Fibroblast of lung (primary cell): ENCODE results near the gene SKIC8. TPM values are rescaled to one million over a fixed set of nuclear protein-coding genes. Genes with fewer than 3 reads are reported as not detected.

ENCODE experiments used
- DNase-seq, 2 donors: peaks; one replicate each; pipeline versions ENCODE4 v3.0.0 to v3.0.0-alpha.2; 2010; ENCODE audit warnings: low read depth in 2 of 2
- H2AFZ ChIP-seq: 2 replicates; pipeline ENCODE4 v1.5.1; 2012; ENCODE audit warnings: low read length, control low read depth, inconsistent platforms
- H3K27ac ChIP-seq: 2 replicates; pipeline ENCODE4 v1.5.1; 2011; ENCODE audit warnings: low read length, control low read depth; ENCODE audit not compliant: insufficient read depth
- H3K27me3 ChIP-seq: 2 replicates; pipeline ENCODE4 v1.5.1; 2011; ENCODE audit warnings: mild to moderate bottlenecking, low read length; ENCODE audit not compliant: control insufficient read depth, insufficient read depth
- H3K36me3 ChIP-seq: 2 replicates; pipeline ENCODE4 v1.5.1; 2011; ENCODE audit warnings: low read length; ENCODE audit not compliant: control insufficient read depth, insufficient read depth
- H3K4me1 ChIP-seq: 2 replicates; pipeline ENCODE4 v1.5.1; 2011; ENCODE audit warnings: low read length; ENCODE audit not compliant: control insufficient read depth, insufficient read depth; ENCODE audit errors: extremely low read depth
- H3K4me2 ChIP-seq: 2 replicates; pipeline ENCODE4 v1.5.1; 2011; ENCODE audit warnings: low read length, control low read depth; ENCODE audit not compliant: insufficient read depth; ENCODE audit errors: extremely low read depth
- H3K4me3 ChIP-seq, 4 experiments: fragments of 200-600 bp in 1 of 4; sonication (generic) in 1 of 4; replicated peaks in 1 of 4; 2 replicates each; pipeline ENCODE4 v1.5.1; 2011 to 2016; ENCODE audit warnings: low read length in 4 of 4, low read depth in 3 of 4, mild to moderate bottlenecking in 3 of 4, control low read depth in 2 of 4, inconsistent platforms in 1 of 4, mixed read lengths in 1 of 4; ENCODE audit not compliant: insufficient read depth in 1 of 4; ENCODE audit errors: control extremely low read depth in 1 of 4
- H3K79me2 ChIP-seq: 2 replicates; pipeline ENCODE4 v1.5.1; 2012; ENCODE audit warnings: mild to moderate bottlenecking, low read length, inconsistent platforms; ENCODE audit not compliant: control insufficient read depth, insufficient read depth
- H3K9ac ChIP-seq: 2 replicates; pipeline ENCODE4 v1.5.1; 2011; ENCODE audit warnings: mild to moderate bottlenecking, low read length, control low read depth; ENCODE audit not compliant: insufficient read depth
- H3K9me3 ChIP-seq: 2 replicates; pipeline ENCODE4 v1.5.1; 2012; ENCODE audit warnings: low read depth, low read length; ENCODE audit not compliant: control insufficient read depth, insufficient read depth
- H4K20me1 ChIP-seq: 2 replicates; pipeline ENCODE4 v1.5.1; 2011; ENCODE audit warnings: low read length; ENCODE audit not compliant: control insufficient read depth, insufficient read depth; ENCODE audit errors: extremely low read depth
- EZH2 ChIP-seq: IDR thresholded peaks from 2 replicates; pipeline ENCODE4 v1.5.1; 2012; ENCODE audit warnings: low read length, control low read depth, mild to moderate bottlenecking; ENCODE audit errors: missing control alignments
- polyA plus RNA-seq, 2 donors: library from polyadenylated mRNA; depleted of rRNA in 1 of 2; stranded (reverse) in 1 of 2; unstranded in 1 of 2; fragments of >200 nt; gene quantifications; 2 replicates each; pipeline ENCODE4 v1.2.1, GENCODE V29; 2011 to 2012; ENCODE audit warnings: missing spikeins in 1 of 2
- total RNA-seq: library from RNA; depleted of rRNA; stranded (reverse); fragments of >200 nt; gene quantifications from 2 replicates; pipeline ENCODE4 v1.2.1, GENCODE V29; 2014
- TF ChIP-seq, protein P1 (sequence below), 2 donors: IDR thresholded peaks in 1 of 2; conservative IDR thresholded peaks in 1 of 2; 1 replicate in 1 of 2; 2 replicates in 1 of 2; pipeline ENCODE4 v1.5.1; 2011 to 2012; ENCODE audit warnings: low read length in 2 of 2, control low read depth in 1 of 2, inconsistent platforms in 1 of 2, low read depth in 1 of 2, mild to moderate bottlenecking in 1 of 2

SKIC8 gene
- total and polyA plus RNA-seq, 2 donors (not counting 1 experiment from before 2014, with no cell fraction given): 47.1 to 82.2 TPM

DNA sequence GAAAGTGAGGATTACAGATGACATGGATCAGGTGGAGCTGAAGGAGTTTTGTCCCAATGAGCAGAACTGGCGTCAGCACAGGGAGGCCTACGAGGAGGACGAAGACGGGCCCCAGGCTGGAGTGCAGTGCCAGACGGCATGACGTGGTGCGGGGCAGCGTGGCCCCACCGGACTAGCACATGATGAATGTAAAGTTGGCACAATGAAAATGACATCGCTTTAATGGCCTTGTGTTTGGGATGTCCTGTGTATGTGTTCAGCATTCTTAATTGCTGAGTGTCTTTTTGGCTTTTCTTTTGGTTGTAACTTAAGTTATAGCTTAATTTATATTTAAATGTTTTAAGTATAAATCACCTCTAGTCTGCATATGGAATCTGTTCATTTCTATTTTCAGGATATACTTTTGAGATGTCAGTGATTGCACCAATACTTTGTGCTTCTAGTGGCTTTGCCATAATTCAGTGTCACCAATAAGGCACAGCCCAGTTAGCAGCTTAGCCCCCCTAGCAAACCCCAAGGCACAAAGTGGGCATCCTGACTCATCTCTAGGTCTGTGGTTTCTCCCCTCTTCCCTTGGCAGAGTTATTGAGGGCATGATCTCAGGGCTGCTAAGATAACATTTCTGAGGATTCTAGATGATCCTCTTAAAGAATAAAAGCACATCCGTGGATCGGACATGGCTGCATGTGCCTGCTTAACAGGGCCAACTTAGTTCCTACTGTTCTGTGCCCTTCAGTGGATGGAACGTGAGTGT lies 18.9 kb downstream of the SKIC8 start:
- Histone ChIP-seq H3K27me3 (no peaks in the 10 kb centered on the region), H3K79me2 (no peaks in the 10 kb centered on the region), H3K27ac (no peak overlapping the region), H2AFZ (no peak overlapping the region), H3K9me3 (no peaks in the 10 kb centered on the region), H3K36me3 (peaks cover 10% of the 10 kb centered on the region), H3K4me2 (no peak overlapping the region), H3K9ac (no peak overlapping the region), H3K4me3 (no peak overlapping the region), H3K4me1 (no peaks in the 10 kb centered on the region), H4K20me1 (no peaks in the 10 kb centered on the region)
- DNase-seq: peak in 1 of 2 donors; percentile 24
- TF ChIP-seq, protein P1, sequence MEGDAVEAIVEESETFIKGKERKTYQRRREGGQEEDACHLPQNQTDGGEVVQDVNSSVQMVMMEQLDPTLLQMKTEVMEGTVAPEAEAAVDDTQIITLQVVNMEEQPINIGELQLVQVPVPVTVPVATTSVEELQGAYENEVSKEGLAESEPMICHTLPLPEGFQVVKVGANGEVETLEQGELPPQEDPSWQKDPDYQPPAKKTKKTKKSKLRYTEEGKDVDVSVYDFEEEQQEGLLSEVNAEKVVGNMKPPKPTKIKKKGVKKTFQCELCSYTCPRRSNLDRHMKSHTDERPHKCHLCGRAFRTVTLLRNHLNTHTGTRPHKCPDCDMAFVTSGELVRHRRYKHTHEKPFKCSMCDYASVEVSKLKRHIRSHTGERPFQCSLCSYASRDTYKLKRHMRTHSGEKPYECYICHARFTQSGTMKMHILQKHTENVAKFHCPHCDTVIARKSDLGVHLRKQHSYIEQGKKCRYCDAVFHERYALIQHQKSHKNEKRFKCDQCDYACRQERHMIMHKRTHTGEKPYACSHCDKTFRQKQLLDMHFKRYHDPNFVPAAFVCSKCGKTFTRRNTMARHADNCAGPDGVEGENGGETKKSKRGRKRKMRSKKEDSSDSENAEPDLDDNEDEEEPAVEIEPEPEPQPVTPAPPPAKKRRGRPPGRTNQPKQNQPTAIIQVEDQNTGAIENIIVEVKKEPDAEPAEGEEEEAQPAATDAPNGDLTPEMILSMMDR (conservative IDR thresholded peaks at IDR 0.05 in 1 of 2, IDR thresholded peaks at IDR 0.05 in 1 of 2; ENCODE audit: low read depth in 1 of 2, low read length in 2 of 2): no peak
- TF ChIP-seq EZH2: no peak

DNA sequence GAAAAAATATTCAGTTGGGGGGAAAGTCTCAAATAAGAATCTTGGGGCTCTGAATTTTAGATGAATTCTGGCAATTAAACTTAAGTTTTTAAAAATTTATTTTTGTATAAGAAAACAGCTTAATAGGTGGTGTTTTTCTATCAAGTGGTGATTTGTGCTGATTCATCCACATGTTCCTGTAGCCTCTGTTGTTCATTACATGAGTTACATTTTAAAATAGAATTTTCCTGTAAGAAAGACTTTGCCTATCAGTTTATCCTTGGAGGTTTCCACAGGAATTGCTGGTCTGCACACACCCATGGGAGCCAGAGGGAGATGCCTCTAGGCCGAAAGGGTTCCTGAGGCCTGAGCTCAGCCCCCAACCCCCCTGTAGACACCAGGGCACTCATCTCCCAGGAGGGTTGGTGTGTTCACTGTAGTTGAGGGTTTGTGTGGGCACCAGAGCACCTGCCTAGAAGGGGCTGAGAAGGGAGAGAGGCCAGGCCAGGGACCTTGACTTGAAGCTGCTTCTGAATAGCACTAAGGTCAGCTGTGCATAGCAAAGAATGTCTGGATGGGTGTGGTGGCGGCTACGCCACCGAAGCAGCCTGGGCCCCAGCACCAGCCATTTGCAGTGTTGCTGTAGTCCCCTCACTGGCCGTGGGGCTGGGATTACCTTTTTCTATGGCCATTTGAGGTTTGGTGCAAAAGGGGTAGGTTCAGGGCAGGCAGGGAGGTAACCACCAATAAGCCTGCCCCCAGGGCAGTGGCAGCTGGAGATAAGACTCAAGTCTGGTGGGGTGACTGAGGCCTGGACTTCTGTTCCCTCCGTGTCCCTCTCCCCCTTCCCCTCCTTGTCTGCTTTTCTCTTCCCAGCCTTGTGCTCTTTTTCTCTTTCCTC lies 23.1 kb downstream of the SKIC8 start:
- H3K9me3 ChIP-seq: no peaks in the 10 kb centered on the region
- no peak overlapping the region for H3K4me3 ChIP-seq
- peaks cover 1% of the 10 kb centered on the region for H3K36me3 ChIP-seq
- H3K79me2 ChIP-seq: no peaks in the 10 kb centered on the region
- H2AFZ ChIP-seq: no peak overlapping the region
- no peak overlapping the region for H3K9ac ChIP-seq
- H3K4me1 ChIP-seq: no peaks in the 10 kb centered on the region
- no peaks in the 10 kb centered on the region for H3K27me3 ChIP-seq
- no peak for DNase-seq
- TF ChIP-seq, protein P1 (conservative IDR thresholded peaks at IDR 0.05 in 1 of 2, IDR thresholded peaks at IDR 0.05 in 1 of 2; ENCODE audit: low read depth in 1 of 2, low read length in 2 of 2): no peak
- no peak for TF ChIP-seq EZH2
- H3K4me2 ChIP-seq: no peak overlapping the region
- H4K20me1 ChIP-seq: no peaks in the 10 kb centered on the region
- no peak overlapping the region for H3K27ac ChIP-seq

DNA sequence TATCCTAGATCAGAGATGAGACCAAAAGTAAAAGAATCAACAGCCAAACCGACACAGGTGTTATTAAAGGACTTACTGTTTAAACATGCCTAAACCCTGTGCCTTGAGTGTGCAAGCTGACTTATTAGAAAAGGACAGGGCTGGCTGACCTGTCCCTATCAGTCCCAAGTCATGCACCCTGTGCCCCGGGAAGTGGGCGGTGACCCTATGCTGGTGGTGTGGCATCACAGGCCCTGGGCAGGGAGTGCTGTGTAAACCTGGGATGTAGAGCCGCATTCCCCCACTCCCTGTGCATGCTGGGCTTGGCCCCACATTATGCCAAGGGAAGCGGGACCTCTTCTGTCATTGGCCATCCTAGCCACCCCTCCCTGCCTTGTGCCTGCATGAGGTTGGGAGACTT lies 24.4 kb downstream of the SKIC8 start:
- Histone ChIP-seq H3K9ac (no peak overlapping the region), H3K79me2 (no peaks in the 10 kb centered on the region), H3K27ac (no peak overlapping the region), H3K4me2 (no peak overlapping the region), H3K9me3 (no peaks in the 10 kb centered on the region), H4K20me1 (no peaks in the 10 kb centered on the region), H3K36me3 (no peaks in the 10 kb centered on the region), H3K27me3 (no peaks in the 10 kb centered on the region), H3K4me1 (no peaks in the 10 kb centered on the region), H2AFZ (no peak overlapping the region), H3K4me3 (no peak overlapping the region)
- no peak for DNase-seq
- no peak for TF ChIP-seq EZH2
- TF ChIP-seq, protein P1 (conservative IDR thresholded peaks at IDR 0.05 in 1 of 2, IDR thresholded peaks at IDR 0.05 in 1 of 2; ENCODE audit: low read depth in 1 of 2, low read length in 2 of 2): no peak
